Measurements from ENCODE around the gene PLCL1. TPM values are rescaled to one million over a fixed set of nuclear protein-coding genes. Genes with fewer than 3 reads are reported as not detected.

PLCL1 gene
- total RNA-seq, 1 experiment from 2014 or later: 0.07 TPM

DNA sequence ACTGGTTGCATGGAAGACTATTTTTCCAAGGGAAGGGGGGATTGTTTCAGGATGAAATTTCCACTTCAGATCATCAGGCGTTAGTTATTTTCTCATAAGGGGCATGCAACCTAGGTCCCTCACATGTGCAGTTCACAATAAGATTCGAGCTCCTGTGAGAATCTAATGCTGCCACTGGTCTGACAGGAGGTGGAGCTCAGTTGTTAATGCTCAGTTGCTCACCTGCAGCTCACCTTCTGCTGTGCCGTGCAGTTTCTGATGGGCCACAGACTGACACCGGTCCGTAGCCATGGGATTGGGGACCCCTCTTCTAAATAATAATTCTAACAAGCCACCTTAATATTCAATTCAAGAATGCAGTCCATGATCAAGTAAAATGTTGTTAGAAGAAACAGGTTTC lies 34.9 kb downstream of the PLCL1 start:
- ATAC-seq (no peak), DNase-seq (ENCODE audit: low spot score) (no peak)
- no peaks in the 10 kb centered on the region for H3K27me3 Mint-ChIP-seq (ENCODE audit: low read depth)
- H3K4me1 Mint-ChIP-seq: no peaks in the 10 kb centered on the region
- ChIA-PET POLR2A (no interaction called here), CTCF (interaction anchor here (1.3 to 2.0 kb wide), 2 partner anchors 26 to 289 kb away, joined by 3 to 7 read pairs; no protein-coding TSS in a partner anchor)
- no peak overlapping the region for H3K27ac Mint-ChIP-seq
- no peak overlapping the region for H3K4me3 Mint-ChIP-seq
- no peaks in the 10 kb centered on the region for H3K9me3 Mint-ChIP-seq
- no peaks in the 10 kb centered on the region for H3K36me3 Mint-ChIP-seq
- TF ChIP-seq RORB (CRISPR knock-in tag; IDR thresholded peaks at IDR 0.05): no peak
- TF ChIP-seq, protein P1, sequence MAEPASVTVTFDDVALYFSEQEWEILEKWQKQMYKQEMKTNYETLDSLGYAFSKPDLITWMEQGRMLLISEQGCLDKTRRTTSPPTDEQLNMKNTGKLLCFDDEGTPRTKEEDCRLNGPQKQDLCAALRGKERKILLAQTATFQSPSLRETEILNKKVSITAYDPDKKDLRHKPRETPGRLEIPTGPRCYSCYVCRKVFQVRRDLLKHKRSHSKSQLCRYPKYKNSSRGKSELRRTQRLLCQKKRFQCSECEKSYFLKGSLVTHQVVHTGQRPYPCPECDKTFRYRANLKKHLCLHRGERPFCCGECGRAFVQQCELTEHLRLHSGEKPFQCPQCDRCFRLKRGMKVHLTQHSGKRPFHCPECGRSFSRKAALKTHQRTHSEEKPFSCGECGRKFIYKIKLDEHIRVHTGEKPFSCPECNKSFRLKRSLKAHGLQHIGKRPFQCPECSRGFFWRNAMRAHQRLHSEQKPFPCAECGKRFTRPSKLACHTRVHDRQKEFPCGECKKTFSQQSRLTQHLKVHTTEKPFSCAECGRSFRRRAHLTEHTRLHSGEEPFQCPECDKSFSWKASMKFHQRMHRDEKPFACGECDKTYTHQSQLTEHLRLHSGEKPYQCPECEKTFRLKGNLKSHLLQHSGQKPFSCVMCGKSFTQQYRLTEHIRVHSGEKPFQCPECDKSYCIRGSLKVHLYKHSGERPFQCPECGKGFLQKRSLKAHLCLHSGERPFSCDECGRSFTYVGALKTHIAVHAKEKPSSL (CRISPR knock-in tag; conservative IDR thresholded peaks at IDR 0.05): no peak

DNA sequence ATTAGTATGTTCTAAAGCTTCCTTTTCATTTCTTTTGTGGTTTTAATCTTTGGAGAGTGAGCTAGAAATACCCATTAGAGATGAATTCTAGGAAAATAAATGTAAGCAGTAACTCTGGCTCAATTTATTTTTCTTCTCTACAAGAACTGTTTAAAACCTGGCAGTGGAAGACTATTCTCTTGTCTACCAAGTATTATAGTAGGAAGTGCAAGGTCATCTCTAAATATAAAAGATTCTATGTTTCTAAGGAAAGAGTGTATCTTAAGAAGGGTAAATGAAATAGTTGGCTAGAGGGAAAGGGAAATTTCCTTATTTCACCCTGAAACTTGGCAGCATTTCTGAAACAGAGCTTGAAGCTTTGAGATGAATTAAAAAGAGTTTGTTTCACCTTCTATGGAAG lies 35.5 kb downstream of the PLCL1 start:
- no peaks in the 10 kb centered on the region for H3K36me3 Mint-ChIP-seq
- no peak overlapping the region for H3K4me3 Mint-ChIP-seq
- no peaks in the 10 kb centered on the region for H3K27me3 Mint-ChIP-seq (ENCODE audit: low read depth)
- ChIA-PET POLR2A (no interaction called here), CTCF (interaction anchor here (1.3 kb wide), 1 partner anchor 288 kb away, joined by 3 read pairs; no protein-coding TSS in a partner anchor)
- no peaks in the 10 kb centered on the region for H3K4me1 Mint-ChIP-seq
- H3K27ac Mint-ChIP-seq: no peak overlapping the region
- TF ChIP-seq, protein P2, sequence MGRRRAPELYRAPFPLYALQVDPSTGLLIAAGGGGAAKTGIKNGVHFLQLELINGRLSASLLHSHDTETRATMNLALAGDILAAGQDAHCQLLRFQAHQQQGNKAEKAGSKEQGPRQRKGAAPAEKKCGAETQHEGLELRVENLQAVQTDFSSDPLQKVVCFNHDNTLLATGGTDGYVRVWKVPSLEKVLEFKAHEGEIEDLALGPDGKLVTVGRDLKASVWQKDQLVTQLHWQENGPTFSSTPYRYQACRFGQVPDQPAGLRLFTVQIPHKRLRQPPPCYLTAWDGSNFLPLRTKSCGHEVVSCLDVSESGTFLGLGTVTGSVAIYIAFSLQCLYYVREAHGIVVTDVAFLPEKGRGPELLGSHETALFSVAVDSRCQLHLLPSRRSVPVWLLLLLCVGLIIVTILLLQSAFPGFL (CRISPR knock-in tag; IDR thresholded peaks at IDR 0.05; ENCODE audit: borderline replicate concordance): no peak
- TF ChIP-seq, protein P3, sequence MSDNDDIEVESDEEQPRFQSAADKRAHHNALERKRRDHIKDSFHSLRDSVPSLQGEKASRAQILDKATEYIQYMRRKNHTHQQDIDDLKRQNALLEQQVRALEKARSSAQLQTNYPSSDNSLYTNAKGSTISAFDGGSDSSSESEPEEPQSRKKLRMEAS (CRISPR knock-in tag; IDR thresholded peaks at IDR 0.05): no peak
- TF ChIP-seq NR1H2 (CRISPR knock-in tag; IDR thresholded peaks at IDR 0.05) (no peak), TP53 (CRISPR knock-in tag; IDR thresholded peaks at IDR 0.05) (no peak), IRF2 (CRISPR knock-in tag; IDR thresholded peaks at IDR 0.05; ENCODE audit: borderline replicate concordance, low read depth) (no peak), PRRX2 (CRISPR knock-in tag; IDR thresholded peaks at IDR 0.05) (no peak)
- TF ChIP-seq, protein P4, sequence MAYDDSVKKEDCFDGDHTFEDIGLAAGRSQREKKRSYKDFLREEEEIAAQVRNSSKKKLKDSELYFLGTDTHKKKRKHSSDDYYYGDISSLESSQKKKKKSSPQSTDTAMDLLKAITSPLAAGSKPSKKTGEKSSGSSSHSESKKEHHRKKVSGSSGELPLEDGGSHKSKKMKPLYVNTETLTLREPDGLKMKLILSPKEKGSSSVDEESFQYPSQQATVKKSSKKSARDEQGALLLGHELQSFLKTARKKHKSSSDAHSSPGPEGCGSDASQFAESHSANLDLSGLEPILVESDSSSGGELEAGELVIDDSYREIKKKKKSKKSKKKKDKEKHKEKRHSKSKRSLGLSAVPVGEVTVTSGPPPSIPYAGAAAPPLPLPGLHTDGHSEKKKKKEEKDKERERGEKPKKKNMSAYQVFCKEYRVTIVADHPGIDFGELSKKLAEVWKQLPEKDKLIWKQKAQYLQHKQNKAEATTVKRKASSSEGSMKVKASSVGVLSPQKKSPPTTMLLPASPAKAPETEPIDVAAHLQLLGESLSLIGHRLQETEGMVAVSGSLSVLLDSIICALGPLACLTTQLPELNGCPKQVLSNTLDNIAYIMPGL (CRISPR knock-in tag; IDR thresholded peaks at IDR 0.05): no peak
- no peak for DNase-seq (ENCODE audit: low spot score)
- no peaks in the 10 kb centered on the region for H3K9me3 Mint-ChIP-seq
- ATAC-seq: no peak

DNA sequence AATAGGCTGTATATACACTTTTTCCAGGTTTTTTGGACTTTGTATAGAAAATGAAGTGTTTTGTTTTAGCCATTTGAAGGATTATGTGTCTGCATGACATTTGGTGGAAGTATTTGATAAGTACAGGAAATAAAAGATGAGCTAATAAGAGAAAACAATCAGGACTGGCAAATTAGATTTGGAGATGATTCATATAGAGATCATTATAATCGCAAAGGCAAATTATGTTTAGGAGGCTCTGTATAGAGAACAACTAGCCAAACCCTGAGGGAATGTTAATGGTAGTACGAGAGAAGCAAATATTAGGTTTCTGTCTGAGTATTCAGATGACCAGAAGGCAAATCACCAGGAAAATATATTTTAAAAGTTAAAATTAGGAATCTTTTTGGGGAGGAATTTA lies 41.7 kb downstream of the PLCL1 start:
- ATAC-seq (no peak), DNase-seq (ENCODE audit: low spot score) (no peak)
- Mint-ChIP-seq H3K36me3 (no peaks in the 10 kb centered on the region), H3K4me3 (no peak overlapping the region), H3K9me3 (no peaks in the 10 kb centered on the region), H3K27ac (no peak overlapping the region), H3K4me1 (peaks cover 6% of the 10 kb centered on the region), H3K27me3 (ENCODE audit: low read depth) (no peaks in the 10 kb centered on the region)
- TF ChIP-seq ZNF416 (CRISPR knock-in tag; IDR thresholded peaks at IDR 0.05) (no peak), ZNF121 (CRISPR knock-in tag; IDR thresholded peaks at IDR 0.05) (no peak), IRF2 (CRISPR knock-in tag; IDR thresholded peaks at IDR 0.05; ENCODE audit: borderline replicate concordance, low read depth) (no peak)
- ChIA-PET CTCF (no interaction called here), POLR2A (no interaction called here)

DNA sequence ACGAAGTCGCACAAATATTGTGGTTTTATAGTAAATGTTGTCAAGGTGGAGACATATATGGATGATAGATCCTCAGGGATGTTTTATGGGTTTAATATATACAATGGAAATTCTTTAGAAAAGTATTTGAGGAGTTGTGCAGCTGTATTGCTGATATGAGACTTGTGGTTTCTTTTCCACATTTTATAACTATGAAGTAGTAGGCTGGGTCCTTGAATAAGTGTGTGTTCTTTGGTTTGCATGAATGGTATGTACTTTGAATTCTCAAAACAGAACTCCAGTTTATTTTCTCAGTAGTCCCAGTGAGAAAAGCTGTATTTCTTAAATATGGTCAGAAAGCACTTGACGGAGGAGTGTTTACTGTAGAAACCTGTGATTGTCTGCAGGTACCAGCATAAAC lies 42.4 kb downstream of the PLCL1 start:
- no peaks in the 10 kb centered on the region for H3K36me3 Mint-ChIP-seq
- H3K4me1 Mint-ChIP-seq: peaks cover 6% of the 10 kb centered on the region
- DNase-seq (ENCODE audit: low spot score) (no peak), ATAC-seq (no peak)
- H3K27me3 Mint-ChIP-seq (ENCODE audit: low read depth): no peaks in the 10 kb centered on the region
- CTCF ChIA-PET: no interaction called here
- H3K9me3 Mint-ChIP-seq: no peaks in the 10 kb centered on the region
- POLR2A ChIA-PET: no interaction called here
- no peak overlapping the region for H3K4me3 Mint-ChIP-seq
- H3K27ac Mint-ChIP-seq: no peak overlapping the region
- TF ChIP-seq SMAD4 (CRISPR knock-in tag; IDR thresholded peaks at IDR 0.05) (no peak), SP1 (CRISPR knock-in tag; conservative IDR thresholded peaks at IDR 0.05) (no peak), ZNF317 (CRISPR knock-in tag; IDR thresholded peaks at IDR 0.05; ENCODE audit: borderline replicate concordance, low read depth) (no peak)
- TF ChIP-seq, protein P5, sequence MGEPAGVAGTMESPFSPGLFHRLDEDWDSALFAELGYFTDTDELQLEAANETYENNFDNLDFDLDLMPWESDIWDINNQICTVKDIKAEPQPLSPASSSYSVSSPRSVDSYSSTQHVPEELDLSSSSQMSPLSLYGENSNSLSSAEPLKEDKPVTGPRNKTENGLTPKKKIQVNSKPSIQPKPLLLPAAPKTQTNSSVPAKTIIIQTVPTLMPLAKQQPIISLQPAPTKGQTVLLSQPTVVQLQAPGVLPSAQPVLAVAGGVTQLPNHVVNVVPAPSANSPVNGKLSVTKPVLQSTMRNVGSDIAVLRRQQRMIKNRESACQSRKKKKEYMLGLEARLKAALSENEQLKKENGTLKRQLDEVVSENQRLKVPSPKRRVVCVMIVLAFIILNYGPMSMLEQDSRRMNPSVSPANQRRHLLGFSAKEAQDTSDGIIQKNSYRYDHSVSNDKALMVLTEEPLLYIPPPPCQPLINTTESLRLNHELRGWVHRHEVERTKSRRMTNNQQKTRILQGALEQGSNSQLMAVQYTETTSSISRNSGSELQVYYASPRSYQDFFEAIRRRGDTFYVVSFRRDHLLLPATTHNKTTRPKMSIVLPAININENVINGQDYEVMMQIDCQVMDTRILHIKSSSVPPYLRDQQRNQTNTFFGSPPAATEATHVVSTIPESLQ (CRISPR knock-in tag; IDR thresholded peaks at IDR 0.05): no peak
- TF ChIP-seq, protein P6, sequence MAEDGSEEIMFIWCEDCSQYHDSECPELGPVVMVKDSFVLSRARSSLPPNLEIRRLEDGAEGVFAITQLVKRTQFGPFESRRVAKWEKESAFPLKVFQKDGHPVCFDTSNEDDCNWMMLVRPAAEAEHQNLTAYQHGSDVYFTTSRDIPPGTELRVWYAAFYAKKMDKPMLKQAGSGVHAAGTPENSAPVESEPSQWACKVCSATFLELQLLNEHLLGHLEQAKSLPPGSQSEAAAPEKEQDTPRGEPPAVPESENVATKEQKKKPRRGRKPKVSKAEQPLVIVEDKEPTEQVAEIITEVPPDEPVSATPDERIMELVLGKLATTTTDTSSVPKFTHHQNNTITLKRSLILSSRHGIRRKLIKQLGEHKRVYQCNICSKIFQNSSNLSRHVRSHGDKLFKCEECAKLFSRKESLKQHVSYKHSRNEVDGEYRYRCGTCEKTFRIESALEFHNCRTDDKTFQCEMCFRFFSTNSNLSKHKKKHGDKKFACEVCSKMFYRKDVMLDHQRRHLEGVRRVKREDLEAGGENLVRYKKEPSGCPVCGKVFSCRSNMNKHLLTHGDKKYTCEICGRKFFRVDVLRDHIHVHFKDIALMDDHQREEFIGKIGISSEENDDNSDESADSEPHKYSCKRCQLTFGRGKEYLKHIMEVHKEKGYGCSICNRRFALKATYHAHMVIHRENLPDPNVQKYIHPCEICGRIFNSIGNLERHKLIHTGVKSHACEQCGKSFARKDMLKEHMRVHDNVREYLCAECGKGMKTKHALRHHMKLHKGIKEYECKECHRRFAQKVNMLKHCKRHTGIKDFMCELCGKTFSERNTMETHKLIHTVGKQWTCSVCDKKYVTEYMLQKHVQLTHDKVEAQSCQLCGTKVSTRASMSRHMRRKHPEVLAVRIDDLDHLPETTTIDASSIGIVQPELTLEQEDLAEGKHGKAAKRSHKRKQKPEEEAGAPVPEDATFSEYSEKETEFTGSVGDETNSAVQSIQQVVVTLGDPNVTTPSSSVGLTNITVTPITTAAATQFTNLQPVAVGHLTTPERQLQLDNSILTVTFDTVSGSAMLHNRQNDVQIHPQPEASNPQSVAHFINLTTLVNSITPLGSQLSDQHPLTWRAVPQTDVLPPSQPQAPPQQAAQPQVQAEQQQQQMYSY (CRISPR knock-in tag; IDR thresholded peaks at IDR 0.05): no peak
- TF ChIP-seq, protein P7, sequence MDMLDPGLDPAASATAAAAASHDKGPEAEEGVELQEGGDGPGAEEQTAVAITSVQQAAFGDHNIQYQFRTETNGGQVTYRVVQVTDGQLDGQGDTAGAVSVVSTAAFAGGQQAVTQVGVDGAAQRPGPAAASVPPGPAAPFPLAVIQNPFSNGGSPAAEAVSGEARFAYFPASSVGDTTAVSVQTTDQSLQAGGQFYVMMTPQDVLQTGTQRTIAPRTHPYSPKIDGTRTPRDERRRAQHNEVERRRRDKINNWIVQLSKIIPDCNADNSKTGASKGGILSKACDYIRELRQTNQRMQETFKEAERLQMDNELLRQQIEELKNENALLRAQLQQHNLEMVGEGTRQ (CRISPR knock-in tag; IDR thresholded peaks at IDR 0.05): no peak
- TF ChIP-seq, protein P3 (CRISPR knock-in tag; IDR thresholded peaks at IDR 0.05): no peak

All from WTC11 (cell line).